Activated naive CD8-positive, alpha-beta T cell treated with anti-CD3 and anti-CD28 coated beads, Interleukin-2, amount 50 U/mL, for 24 hours (primary cell): ENCODE data around the gene ITGAX.
"Not testable (repeated sequence)": the region's sequence is repeated elsewhere in the genome, so short reads cannot be mapped to it uniquely, and the experiment has no call there.

Source experiments
- ATAC-seq: fragments of 150-1000 bp; cut with Tn5 transposase; one replicate; pipeline ENCODE4 v1.10.0; 2021
- DNase-seq: peaks from one replicate; pipeline ENCODE4 v3.0.0; 2021
- H3K27ac Mint-ChIP-seq: one replicate; pipeline ENCODE4 v1.8.0; 2021; ENCODE audit warnings: mild to moderate bottlenecking, mixed read lengths
- H3K27me3 Mint-ChIP-seq: one replicate; pipeline ENCODE4 v1.8.0; 2021; ENCODE audit warnings: mixed read lengths
- H3K36me3 Mint-ChIP-seq: one replicate; pipeline ENCODE4 v1.8.0; 2021; ENCODE audit warnings: low read depth, mixed read lengths
- H3K4me1 Mint-ChIP-seq: one replicate; pipeline ENCODE4 v1.8.0; 2021; ENCODE audit warnings: mixed read lengths
- H3K4me3 Mint-ChIP-seq: one replicate; pipeline ENCODE4 v1.8.0; 2021; ENCODE audit warnings: mild to moderate bottlenecking, moderate library complexity, mixed read lengths
- H3K9me3 Mint-ChIP-seq: one replicate; pipeline ENCODE4 v1.8.0; 2021; ENCODE audit warnings: mixed read lengths

ITGAX gene

DNA sequence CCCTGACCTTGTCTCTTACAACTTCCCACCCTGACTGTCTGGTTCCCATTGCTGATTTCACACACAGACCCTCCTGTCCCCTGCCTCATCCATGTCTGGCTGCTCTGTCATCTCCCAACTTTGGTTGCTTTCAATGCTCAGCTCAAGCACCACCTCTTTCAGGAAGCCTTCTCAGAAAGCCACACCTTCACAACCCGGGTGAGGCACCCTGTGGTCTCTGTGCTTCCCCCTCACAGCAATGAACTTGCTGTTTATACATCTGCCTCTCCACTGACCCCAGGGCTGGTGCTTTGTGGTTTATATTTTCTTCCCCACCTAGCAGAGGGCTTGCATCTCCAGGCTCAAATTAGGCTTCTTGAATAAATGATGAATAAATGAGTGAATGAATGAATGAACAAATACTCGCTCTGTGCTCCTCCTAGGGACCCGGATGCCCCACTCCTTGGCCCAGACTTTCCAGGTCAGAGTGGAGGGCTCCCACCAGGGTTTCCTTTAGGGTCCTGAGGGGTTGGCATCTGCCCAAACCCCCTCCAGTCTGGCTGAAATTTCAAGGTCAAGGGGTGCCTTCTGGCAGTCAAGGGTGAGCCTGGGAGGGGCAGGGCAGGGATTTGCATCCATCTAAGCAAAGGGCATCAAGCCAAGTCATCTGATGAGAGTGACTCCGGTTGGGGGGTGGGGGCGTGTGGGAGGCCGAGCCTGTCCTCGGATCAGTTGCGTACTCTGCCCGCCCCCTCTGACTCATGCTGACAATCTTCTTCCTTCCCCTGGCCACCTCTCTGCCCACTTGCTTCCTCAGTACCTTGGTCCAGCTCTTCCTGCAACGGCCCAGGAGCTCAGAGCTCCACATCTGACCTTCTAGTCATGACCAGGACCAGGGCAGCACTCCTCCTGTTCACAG, at the start of gene ITGAX:
ITGAX (plus strand) TSS at position 783 of the 898 bp plus-strand sequence; CDS start at position 862, 79 bp downstream.
- no peaks in the 10 kb centered on the region for H3K9me3 Mint-ChIP-seq
- peak within 1 kb of the TSS; percentile 92 for H3K27ac Mint-ChIP-seq
- ATAC-seq, result peak; percentile 91
- H3K36me3 Mint-ChIP-seq, result no peaks in the 10 kb centered on the region
- H3K4me1 Mint-ChIP-seq, result peaks cover 63% of the 10 kb centered on the region
- no peaks in the 10 kb centered on the region for H3K27me3 Mint-ChIP-seq
- peak; percentile 86 for DNase-seq
- H3K4me3 Mint-ChIP-seq, result peak within 1 kb of the TSS; percentile 60

DNA sequence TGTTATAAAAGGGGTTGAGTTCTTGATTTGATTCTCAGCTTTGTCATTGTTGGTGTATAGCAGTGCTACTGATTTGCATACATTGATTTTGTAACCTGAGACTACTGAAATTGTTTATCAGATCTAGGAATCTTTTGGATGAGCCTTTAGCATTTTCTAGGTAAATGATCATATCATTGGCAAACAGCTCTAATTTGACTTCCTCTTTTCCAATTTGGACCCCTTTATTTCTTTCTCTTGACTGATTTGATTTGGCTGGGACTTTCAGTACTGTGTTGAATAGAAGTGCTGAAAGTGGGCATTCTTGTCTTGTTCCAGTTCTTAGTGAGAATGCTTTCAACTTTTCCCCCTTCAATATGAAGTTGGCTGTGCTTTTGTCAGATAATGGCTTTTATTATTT, 49.8 kb upstream of the ITGAX start:
- DNase-seq (no peak), ATAC-seq (no peak)
- Mint-ChIP-seq H3K4me1 (peaks cover 10% of the 10 kb centered on the region), H3K4me3 (no peak overlapping the region), H3K9me3 (no peaks in the 10 kb centered on the region), H3K36me3 (no peaks in the 10 kb centered on the region), H3K27ac (no peak overlapping the region), H3K27me3 (peaks cover 2% of the 10 kb centered on the region)

DNA sequence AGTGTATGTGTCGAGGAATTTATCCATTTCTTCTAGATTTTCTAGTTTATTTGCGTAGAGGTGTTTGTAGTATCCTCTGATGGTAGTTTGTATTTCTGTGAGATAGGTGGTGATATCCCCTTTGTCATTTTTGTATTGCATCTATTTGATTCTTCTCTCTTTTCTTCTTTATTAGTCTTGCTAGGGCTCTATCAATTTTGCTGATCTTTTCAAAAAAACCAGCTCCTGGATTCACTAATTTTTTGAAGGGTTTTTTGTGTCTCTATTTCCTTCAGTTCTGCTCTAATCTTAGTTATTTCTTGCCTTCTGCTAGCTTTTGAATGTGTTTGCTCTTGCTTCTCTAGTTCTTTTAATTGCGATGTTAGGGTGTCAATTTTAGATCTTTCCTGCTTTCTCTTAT, 46.6 kb upstream of the ITGAX start:
- not testable (repeated sequence) for H3K27me3 Mint-ChIP-seq, H3K9me3 Mint-ChIP-seq, DNase-seq, H3K4me1 Mint-ChIP-seq, ATAC-seq, H3K36me3 Mint-ChIP-seq, H3K4me3 Mint-ChIP-seq, H3K27ac Mint-ChIP-seq

DNA sequence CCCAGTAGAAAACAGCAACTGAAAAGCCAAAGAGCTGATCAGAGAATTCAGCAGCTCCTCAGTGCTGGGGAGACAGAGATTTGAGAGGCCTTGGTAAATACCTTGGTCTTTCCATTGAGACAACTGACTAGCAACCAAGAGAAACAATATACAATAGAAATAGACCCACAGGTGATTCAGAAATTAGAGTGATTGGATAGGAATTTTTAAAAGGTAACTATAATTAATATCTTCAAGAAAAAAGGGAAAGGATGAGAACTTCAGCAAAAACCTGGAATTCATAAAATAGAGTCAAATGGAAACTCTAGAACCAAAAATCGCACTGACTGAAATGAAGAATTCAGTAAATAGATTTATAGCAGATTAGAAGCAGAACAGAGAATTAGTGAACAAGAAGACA, 32.5 kb upstream of the ITGAX start:
- no peak overlapping the region for H3K27ac Mint-ChIP-seq
- peaks cover 17% of the 10 kb centered on the region for H3K36me3 Mint-ChIP-seq
- peaks cover 2% of the 10 kb centered on the region for H3K27me3 Mint-ChIP-seq
- H3K9me3 Mint-ChIP-seq, result peaks cover 19% of the 10 kb centered on the region
- H3K4me3 Mint-ChIP-seq, result no peak overlapping the region
- DNase-seq, result no peak
- ATAC-seq, result no peak
- H3K4me1 Mint-ChIP-seq, result no peaks in the 10 kb centered on the region

DNA sequence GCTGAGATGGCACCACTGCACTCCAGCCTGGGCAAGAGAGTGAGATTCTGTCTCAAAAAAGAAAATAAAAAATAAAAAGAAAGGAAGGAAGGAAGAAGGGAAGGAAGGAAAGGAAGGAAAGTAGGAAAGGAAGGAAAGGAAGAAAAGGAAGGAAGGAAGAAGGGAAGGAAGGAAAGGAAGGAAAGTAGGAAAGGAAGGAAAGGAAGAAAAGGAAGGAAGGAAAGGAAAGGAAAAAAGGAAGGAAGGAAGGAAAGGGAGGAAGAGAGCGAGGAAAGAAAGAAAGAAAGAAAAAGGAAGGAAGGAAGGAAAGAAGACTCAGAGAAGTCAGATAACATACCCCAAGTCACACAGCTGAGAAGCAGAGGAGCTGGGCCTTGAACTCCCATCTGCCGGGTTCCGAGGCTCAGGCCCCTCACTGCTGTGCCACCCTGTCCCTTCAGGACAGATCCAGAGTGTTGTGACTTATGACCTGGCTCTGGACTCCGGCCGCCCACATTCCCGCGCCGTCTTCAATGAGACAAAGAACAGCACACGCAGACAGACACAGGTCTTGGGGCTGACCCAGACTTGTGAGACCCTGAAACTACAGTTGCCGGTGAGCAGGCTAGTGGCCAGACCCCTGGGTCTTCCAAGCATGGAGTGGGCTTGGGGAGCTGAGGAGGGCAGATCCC, 30.9 kb upstream of the ITGAX start:
- Mint-ChIP-seq H3K4me3 (no peak overlapping the region), H3K27me3 (no peaks in the 10 kb centered on the region), H3K36me3 (peaks cover 15% of the 10 kb centered on the region), H3K4me1 (no peaks in the 10 kb centered on the region), H3K27ac (no peak overlapping the region), H3K9me3 (peaks cover 12% of the 10 kb centered on the region)
- ATAC-seq (no peak), DNase-seq (no peak)

DNA sequence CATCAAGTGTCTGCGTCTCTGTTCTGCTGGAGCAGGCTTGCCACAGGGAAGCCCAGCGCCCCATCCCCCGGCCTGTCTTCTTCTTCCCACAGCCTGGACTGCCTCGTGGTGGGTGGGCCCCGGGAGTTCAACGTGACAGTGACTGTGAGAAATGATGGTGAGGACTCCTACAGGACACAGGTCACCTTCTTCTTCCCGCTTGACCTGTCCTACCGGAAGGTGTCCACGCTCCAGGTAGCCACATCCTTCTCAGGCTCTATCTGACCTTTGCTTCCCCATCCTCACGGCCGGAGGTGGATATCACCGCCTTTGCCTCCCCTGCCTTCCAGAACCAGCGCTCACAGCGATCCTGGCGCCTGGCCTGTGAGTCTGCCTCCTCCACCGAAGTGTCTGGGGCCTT, 29.8 kb upstream of the ITGAX start:
- peaks cover 12% of the 10 kb centered on the region for H3K9me3 Mint-ChIP-seq
- DNase-seq (no peak), ATAC-seq (no peak)
- no peaks in the 10 kb centered on the region for H3K4me1 Mint-ChIP-seq
- peaks cover 15% of the 10 kb centered on the region for H3K36me3 Mint-ChIP-seq
- peaks cover under 1% of the 10 kb centered on the region for H3K27me3 Mint-ChIP-seq
- no peak overlapping the region for H3K4me3 Mint-ChIP-seq
- no peak overlapping the region for H3K27ac Mint-ChIP-seq

DNA sequence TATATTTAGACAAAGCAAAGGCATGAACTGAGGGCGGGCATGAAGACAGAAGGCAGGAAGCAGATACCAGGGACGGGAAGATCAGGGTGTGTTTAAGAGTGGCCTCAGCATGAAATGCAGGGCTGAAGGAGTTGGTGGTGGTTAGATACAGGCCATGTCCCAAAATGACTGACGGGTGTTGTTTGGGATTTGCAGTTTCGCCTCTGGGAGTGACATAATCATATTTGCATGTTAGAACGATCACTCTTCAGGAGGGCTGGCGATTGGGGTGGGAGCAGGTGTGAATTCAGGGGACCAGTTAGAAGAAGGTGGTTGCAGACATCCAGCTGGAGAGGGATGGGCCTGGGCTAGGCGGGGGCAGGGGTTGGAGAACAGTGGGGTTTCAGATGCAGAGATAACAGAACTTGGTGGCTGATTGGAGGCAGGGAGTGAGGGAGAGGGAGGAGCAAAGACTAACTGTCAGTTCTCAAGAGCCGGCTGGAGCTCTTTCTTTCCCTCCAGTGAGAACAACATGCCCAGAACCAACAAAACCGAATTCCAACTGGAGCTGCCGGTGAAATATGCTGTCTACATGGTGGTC, 27.2 kb upstream of the ITGAX start:
- DNase-seq, result no peak
- peaks cover 6% of the 10 kb centered on the region for H3K9me3 Mint-ChIP-seq
- no peak overlapping the region for H3K4me3 Mint-ChIP-seq
- no peak overlapping the region for H3K27ac Mint-ChIP-seq
- H3K4me1 Mint-ChIP-seq, result peaks cover 12% of the 10 kb centered on the region
- peaks cover 11% of the 10 kb centered on the region for H3K27me3 Mint-ChIP-seq
- H3K36me3 Mint-ChIP-seq, result peaks cover 7% of the 10 kb centered on the region
- no peak for ATAC-seq

DNA sequence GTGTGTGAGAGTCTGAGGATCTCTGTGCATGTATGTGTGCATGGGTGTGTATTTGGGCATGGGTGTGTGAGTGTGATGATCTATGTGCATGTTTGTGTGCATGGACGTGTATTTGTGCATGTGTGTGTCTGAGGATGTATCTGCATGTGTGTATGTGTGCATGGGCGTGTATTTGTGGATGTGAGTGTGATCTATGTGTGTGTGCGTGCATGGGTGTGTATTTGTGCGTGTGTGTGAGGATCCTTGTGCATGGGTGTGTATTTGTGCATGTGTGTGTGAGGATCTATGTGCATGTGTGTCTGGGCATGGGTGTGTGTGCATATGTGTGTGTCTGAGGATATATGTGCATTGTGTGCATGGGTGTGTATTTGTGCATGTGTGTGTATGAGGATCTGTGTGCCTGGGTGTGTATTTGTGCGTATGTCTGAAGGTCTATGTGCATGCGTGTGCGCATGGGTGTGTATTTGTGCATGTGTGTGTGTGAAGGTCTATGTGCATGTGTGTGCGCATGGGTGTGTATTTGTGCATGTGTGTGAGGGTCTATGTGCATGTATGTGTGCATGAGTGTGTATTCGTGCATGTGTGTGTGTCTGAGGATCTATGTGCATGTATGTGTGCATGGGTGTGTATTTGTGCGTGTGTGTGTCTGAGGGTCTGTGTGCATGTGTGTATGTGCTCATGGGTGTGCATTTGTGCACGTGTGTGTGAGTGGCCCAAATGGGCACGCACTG, 26.5 kb upstream of the ITGAX start:
- no peak for DNase-seq
- Mint-ChIP-seq H3K4me1 (peaks cover 12% of the 10 kb centered on the region), H3K36me3 (peaks cover 5% of the 10 kb centered on the region), H3K4me3 (no peak overlapping the region), H3K27me3 (peaks cover 11% of the 10 kb centered on the region), H3K9me3 (peaks cover 3% of the 10 kb centered on the region), H3K27ac (no peak overlapping the region)
- no peak for ATAC-seq

DNA sequence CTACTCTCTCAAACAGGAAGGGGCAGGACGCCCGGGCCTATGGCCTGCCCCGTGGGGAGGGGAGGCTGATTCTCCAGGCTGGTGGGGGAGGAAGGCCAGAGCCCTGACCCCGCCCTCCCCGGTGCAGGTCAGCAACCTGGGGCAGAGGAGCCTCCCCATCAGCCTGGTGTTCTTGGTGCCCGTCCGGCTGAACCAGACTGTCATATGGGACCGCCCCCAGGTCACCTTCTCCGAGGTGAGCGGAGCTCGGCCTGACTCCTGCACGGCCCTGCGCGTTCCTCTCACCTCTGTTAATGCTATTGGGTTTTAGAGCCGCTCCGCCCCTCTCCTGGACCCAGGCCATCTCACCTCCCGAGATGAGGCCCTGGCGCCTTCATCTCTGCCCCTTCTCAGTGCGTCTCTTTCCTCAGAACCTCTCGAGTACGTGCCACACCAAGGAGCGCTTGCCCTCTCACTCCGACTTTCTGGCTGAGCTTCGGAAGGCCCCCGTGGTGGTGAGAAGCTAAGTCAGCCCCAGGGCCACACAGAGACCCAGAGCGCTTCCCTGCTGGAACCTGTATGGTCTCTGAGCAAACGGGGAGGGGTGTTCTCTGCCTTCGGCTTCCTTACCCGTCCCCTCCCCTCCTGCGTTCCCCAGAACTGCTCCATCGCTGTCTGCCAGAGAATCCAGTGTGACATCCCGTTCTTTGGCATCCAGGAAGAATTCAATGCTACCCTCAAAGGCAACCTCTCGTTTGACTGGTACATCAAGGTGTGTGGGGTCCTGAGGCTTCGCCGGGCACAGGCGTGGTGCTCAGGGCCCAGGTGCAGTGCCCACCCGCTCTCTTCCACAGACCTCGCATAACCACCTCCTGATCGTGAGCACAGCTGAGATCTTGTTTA, 25.1 kb upstream of the ITGAX start:
- peaks cover 19% of the 10 kb centered on the region for H3K4me1 Mint-ChIP-seq
- no peak overlapping the region for H3K27ac Mint-ChIP-seq
- DNase-seq (no peak), ATAC-seq (no peak)
- peaks cover 5% of the 10 kb centered on the region for H3K36me3 Mint-ChIP-seq
- peaks cover 11% of the 10 kb centered on the region for H3K27me3 Mint-ChIP-seq
- H3K9me3 Mint-ChIP-seq, result peaks cover 3% of the 10 kb centered on the region
- H3K4me3 Mint-ChIP-seq, result peak overlapping the region; percentile 75

DNA sequence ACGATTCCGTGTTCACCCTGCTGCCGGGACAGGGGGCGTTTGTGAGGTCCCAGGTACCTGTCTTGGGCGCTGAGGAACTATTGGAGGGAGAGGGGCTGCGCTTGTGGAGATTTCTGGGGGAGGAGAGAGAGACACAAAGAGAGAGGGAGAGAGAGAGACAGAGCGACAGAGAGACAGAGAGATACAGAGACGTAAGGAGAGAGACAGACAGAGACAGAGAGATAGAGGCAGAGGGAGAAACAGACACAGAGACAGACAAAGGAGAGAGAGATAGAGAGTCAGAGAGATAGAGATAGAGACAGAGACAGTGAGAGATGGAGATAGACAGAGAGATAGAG, 24.5 kb upstream of the ITGAX start:
- Mint-ChIP-seq H3K4me3 (peak overlapping the region; percentile 75), H3K27ac (peak overlapping the region; percentile 9), H3K9me3 (peaks cover 3% of the 10 kb centered on the region), H3K27me3 (peaks cover 11% of the 10 kb centered on the region), H3K36me3 (peaks cover 5% of the 10 kb centered on the region), H3K4me1 (peaks cover 19% of the 10 kb centered on the region)
- ATAC-seq (no peak), DNase-seq (no peak)

DNA sequence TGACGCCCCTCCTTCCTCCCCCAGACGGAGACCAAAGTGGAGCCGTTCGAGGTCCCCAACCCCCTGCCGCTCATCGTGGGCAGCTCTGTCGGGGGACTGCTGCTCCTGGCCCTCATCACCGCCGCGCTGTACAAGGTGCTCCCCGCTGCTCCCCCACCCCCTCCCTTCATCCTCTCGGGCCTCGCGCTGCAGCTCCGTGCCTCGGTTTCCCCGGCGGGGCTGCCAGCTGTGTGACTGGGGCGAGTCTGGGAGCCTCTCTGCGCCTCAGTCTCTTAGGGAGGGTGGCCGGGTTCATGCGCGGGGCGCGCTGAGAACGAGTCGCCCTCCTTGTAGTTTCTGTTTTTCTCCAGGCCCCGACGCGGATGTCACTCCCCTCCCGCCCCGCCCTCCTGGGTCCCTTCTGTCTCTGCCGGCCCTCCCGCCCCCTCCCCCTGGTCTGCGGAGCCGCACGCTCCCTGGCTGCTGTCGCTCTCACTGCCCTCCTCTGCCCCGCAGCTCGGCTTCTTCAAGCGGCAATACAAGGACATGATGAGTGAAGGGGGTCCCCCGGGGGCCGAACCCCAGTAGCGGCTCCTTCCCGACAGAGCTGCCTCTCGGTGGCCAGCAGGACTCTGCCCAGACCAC, 23.7 kb upstream of the ITGAX start:
- H3K27me3 Mint-ChIP-seq, result peaks cover 11% of the 10 kb centered on the region
- peaks cover 19% of the 10 kb centered on the region for H3K4me1 Mint-ChIP-seq
- no peak for DNase-seq
- peaks cover 5% of the 10 kb centered on the region for H3K36me3 Mint-ChIP-seq
- H3K27ac Mint-ChIP-seq, result no peak overlapping the region
- peaks cover 3% of the 10 kb centered on the region for H3K9me3 Mint-ChIP-seq
- H3K4me3 Mint-ChIP-seq, result peak overlapping the region; percentile 75
- peak; percentile 47 for ATAC-seq

DNA sequence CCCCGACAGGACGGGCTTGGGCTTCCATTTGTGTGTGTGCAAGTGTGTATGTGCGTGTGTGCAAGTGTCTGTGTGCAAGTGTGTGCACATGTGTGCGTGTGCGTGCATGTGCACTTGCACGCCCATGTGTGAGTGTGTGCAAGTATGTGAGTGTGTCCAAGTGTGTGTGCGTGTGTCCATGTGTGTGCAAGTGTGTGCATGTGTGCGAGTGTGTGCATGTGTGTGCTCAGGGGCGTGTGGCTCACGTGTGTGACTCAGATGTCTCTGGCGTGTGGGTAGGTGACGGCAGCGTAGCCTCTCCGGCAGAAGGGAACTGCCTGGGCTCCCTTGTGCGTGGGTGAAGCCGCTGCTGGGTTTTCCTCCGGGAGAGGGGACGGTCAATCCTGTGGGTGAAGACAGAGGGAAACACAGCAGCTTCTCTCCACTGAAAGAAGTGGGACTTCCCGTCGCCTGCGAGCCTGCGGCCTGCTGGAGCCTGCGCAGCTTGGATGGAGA, 23.1 kb upstream of the ITGAX start:
- DNase-seq (no peak), ATAC-seq (no peak)
- H3K36me3 Mint-ChIP-seq, result peaks cover 3% of the 10 kb centered on the region
- H3K4me3 Mint-ChIP-seq, result peak overlapping the region; percentile 75
- peaks cover 19% of the 10 kb centered on the region for H3K4me1 Mint-ChIP-seq
- H3K9me3 Mint-ChIP-seq, result peaks cover 3% of the 10 kb centered on the region
- H3K27ac Mint-ChIP-seq, result no peak overlapping the region
- H3K27me3 Mint-ChIP-seq, result peaks cover 11% of the 10 kb centered on the region

DNA sequence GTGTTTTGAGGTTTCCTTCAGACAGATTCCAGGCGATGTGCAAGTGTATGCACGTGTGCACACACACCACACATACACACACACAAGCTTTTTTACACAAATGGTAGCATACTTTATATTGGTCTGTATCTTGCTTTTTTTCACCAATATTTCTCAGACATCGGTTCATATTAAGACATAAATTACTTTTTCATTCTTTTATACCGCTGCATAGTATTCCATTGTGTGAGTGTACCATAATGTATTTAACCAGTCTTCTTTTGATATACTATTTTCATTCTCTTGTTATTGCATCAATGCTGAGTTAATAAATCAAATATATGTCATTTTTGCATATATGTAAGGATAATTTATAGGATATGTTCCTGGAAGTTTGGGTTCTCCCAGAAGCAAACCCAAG, 22.4 kb upstream of the ITGAX start:
- ATAC-seq, result no peak
- Mint-ChIP-seq H3K27ac (no peak overlapping the region), H3K27me3 (peaks cover 11% of the 10 kb centered on the region), H3K36me3 (peaks cover 2% of the 10 kb centered on the region), H3K9me3 (peaks cover 3% of the 10 kb centered on the region), H3K4me3 (peak overlapping the region; percentile 54), H3K4me1 (peaks cover 22% of the 10 kb centered on the region)
- no peak for DNase-seq
